MM.1S (cell line): ENCODE data around the gene LMNTD2.

Experiments
- EZH2 ChIP-seq: fragments of 300-600 bp; sonication (generic); optimal IDR thresholded peaks from 2 replicates; pipeline ENCODE3; 2017; ENCODE audit warnings: low read depth, mild to moderate bottlenecking, antibody characterized with exemption, low read length, mixed read lengths
- EZH2phosphoT487 ChIP-seq: fragments of 300-600 bp; sonication (generic); IDR thresholded peaks from 2 replicates; pipeline ENCODE4 v1.6.1; 2018; ENCODE audit warnings: antibody characterized with exemption, low read length
- TF ChIP-seq, protein P1 (sequence below): fragments of 300-600 bp; sonication (generic); IDR thresholded peaks from 2 replicates; pipeline ENCODE4 v1.5.1; 2016; ENCODE audit warnings: antibody characterized with exemption, low read length, mixed read lengths

GRCh38 chr11:532527-532985 is 28.0 kb downstream of the LMNTD2 start:
- TF ChIP-seq, protein P1, sequence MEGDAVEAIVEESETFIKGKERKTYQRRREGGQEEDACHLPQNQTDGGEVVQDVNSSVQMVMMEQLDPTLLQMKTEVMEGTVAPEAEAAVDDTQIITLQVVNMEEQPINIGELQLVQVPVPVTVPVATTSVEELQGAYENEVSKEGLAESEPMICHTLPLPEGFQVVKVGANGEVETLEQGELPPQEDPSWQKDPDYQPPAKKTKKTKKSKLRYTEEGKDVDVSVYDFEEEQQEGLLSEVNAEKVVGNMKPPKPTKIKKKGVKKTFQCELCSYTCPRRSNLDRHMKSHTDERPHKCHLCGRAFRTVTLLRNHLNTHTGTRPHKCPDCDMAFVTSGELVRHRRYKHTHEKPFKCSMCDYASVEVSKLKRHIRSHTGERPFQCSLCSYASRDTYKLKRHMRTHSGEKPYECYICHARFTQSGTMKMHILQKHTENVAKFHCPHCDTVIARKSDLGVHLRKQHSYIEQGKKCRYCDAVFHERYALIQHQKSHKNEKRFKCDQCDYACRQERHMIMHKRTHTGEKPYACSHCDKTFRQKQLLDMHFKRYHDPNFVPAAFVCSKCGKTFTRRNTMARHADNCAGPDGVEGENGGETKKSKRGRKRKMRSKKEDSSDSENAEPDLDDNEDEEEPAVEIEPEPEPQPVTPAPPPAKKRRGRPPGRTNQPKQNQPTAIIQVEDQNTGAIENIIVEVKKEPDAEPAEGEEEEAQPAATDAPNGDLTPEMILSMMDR = no peak
- TF ChIP-seq EZH2 = no peak
- no peak for TF ChIP-seq EZH2phosphoT487
